ENCODE data around the gene ATG5.

DNA sequence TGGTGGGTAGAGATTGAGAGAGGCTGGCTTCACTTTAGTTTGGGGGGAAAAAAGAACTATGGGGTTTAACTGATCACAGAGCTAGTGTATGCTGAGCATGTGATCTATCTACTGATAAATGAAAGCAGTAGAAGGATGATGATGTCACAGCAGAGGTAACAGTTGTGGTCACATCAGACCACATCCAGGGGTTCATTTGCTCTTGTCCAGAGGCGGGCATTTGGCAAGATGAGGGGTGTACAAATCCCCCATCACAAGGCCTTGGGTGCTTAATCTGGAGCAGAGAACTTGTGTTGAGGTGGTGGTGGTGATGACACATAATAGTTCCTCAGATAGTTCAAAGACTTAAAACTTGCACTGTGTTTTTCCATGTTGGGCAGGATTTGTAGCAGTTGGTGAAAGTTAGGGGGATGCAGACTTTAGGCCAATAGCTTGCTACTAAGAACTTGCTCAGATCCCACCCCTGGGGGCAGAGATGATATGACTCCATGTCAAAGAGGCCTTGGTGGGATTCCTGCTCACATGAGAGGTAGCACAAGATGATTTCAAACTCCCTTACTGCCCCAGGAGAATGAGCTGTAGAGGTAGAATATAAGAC is 176.0 kb downstream of the ATG5 start:
- TF ChIP-seq PHF20 (IDR thresholded peaks at IDR 0.05; ENCODE audit: partially characterized antibody), result no peak
- TF ChIP-seq ZNF707 (CRISPR knock-in tag; conservative IDR thresholded peaks at IDR 0.05), result no peak
- TF ChIP-seq, protein P1, sequence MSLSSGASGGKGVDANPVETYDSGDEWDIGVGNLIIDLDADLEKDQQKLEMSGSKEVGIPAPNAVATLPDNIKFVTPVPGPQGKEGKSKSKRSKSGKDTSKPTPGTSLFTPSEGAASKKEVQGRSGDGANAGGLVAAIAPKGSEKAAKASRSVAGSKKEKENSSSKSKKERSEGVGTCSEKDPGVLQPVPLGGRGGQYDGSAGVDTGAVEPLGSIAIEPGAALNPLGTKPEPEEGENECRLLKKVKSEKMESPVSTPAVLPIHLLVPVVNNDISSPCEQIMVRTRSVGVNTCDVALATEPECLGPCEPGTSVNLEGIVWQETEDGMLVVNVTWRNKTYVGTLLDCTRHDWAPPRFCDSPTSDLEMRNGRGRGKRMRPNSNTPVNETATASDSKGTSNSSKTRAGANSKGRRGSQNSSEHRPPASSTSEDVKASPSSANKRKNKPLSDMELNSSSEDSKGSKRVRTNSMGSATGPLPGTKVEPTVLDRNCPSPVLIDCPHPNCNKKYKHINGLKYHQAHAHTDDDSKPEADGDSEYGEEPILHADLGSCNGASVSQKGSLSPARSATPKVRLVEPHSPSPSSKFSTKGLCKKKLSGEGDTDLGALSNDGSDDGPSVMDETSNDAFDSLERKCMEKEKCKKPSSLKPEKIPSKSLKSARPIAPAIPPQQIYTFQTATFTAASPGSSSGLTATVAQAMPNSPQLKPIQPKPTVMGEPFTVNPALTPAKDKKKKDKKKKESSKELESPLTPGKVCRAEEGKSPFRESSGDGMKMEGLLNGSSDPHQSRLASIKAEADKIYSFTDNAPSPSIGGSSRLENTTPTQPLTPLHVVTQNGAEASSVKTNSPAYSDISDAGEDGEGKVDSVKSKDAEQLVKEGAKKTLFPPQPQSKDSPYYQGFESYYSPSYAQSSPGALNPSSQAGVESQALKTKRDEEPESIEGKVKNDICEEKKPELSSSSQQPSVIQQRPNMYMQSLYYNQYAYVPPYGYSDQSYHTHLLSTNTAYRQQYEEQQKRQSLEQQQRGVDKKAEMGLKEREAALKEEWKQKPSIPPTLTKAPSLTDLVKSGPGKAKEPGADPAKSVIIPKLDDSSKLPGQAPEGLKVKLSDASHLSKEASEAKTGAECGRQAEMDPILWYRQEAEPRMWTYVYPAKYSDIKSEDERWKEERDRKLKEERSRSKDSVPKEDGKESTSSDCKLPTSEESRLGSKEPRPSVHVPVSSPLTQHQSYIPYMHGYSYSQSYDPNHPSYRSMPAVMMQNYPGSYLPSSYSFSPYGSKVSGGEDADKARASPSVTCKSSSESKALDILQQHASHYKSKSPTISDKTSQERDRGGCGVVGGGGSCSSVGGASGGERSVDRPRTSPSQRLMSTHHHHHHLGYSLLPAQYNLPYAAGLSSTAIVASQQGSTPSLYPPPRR (CRISPR knock-in tag; IDR thresholded peaks at IDR 0.05; ENCODE audit: borderline replicate concordance), result no peak
- no peak for TF ChIP-seq POLR2A (conservative IDR thresholded peaks at IDR 0.05)
- TF ChIP-seq YBX1 (IDR thresholded peaks at IDR 0.05), result no peak
- no peak for TF ChIP-seq STAG1 (CRISPR knock-in tag; IDR thresholded peaks at IDR 0.05; ENCODE audit: borderline replicate concordance)

Data from K562 (cell line).